Skin epidermis (tissue), 12 donors: ENCODE results near the gene TRPC5OS.

Experiments used
- H3K27ac ChIP-seq, 21 experiments: fragments of 200-600 bp; sonication (generic) in 11 of 21; one replicate each; pipeline ENCODE4 v1.5.0; 2020; ENCODE audit warnings: mild to moderate bottlenecking in 3 of 21, inconsistent platforms in 2 of 21, moderate library complexity in 2 of 21
- H3K4me3 ChIP-seq, 7 experiments: fragments of 200-600 bp; sonication (generic) in 2 of 7; one replicate each; pipeline ENCODE4 v1.5.0; 2020; ENCODE audit warnings: inconsistent platforms in 2 of 7, mild to moderate bottlenecking in 2 of 7, moderate library complexity in 1 of 7

TRPC5OS gene

DNA sequence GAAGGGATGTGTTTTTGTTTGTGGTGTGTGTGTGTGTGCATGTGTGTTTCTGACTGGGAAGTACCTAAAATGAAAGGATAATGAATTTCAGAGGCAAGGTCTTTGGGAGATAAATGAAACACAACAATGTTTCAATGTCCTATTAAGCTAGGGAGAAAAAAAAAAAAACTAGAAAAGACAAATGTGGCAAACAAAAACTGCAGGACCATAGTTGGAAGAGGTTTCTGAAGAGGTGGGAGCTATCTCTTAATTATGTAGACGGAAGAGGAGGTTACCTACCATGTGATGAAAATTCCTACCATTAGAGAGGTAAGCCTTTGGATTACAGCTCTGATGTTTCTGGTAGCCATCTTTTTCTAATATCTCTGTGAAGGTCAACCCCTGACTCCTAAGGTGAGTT lies at the start of gene TRPC5OS:
TRPC5OS (plus strand) TSS at position 301 of the 400 bp plus-strand sequence. CDS start 25,669 bp downstream, outside the sequence.
- no peak within 1 kb of the TSS for H3K4me3 ChIP-seq
- no peak within 1 kb of the TSS for H3K27ac ChIP-seq

DNA sequence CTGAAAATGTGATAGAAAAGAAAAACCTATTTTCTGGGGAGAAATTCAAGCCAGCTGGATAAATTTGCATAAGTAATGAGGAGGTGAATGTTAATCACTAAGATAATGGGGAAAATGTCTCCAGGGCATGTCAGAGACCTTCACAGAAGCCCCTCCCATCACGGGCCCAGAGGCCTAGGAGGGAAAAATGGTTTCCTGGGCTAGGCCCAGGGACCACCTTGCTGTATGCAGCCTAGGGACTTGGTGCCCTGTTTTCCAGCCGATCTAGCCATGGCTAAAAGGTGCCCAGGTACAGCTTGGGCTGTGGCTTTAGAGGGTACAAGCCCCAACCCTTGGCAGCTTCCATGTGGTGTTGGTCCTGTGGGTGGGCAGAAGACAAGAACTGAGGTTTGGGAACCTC lies 46.6 kb upstream of the TRPC5OS start:
- Histone ChIP-seq H3K27ac (no peak overlapping the region), H3K4me3 (no peak overlapping the region)

DNA sequence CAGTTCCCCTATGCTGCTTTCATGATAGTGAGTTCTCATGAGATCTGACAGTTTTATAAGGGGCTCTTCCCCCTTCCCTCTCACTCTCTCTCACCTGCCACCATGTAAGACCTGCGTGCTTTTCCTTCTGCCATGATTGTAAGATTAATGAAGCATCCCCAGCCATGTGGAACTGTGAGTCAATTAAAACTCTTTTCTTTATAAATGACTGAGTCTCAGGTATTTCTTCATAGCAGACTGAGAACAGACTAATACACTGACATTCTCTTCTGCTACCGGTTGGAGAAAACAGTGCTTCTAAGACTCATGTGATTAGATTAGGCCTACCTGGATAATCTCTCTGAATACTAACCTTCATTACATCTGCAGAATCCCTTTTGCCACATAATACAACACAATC lies 45.4 kb upstream of the TRPC5OS start:
- Histone ChIP-seq H3K27ac (no peak overlapping the region), H3K4me3 (no peak overlapping the region)

DNA sequence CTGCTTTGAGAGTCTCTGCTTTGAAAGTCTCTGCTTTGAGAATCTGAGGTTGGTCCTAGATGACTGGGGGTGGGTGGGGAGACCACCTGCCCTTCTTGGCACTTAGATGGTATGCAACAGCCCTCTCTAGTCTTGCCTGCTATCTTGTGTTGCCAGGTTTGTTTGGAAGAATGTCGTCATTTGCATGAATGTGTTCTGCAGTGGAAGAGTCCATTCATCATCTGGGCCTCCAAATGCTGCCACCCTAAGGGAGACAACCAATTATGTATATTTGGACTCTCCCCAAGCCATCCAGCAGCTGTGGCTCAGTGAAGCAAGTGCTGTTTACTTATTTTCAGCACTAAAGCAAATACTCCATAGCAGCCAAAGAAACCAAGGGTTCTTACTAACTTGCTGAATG lies 44.6 kb upstream of the TRPC5OS start:
- Histone ChIP-seq H3K27ac (no peak overlapping the region), H3K4me3 (no peak overlapping the region)

DNA sequence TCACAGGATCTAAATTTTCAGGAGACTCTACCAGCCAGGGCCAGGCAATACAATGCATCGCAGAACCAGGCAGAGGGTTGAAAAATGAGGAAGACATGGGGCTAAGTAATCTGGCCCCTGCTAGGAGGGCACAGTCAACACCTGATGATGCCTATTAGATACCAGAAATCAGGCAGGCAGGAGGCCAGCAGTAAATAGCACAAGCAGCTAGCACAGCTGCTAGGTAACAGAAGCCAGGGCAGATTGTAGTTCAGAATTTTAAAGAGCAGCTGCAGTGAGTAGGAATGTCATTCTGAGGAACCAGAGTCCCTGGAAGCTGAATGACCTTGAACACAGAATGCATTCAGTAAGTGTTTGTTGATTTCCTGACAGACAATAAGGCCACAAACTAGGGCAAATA lies 38.8 kb upstream of the TRPC5OS start:
- H3K4me3 ChIP-seq, result no peak overlapping the region
- no peak overlapping the region for H3K27ac ChIP-seq

DNA sequence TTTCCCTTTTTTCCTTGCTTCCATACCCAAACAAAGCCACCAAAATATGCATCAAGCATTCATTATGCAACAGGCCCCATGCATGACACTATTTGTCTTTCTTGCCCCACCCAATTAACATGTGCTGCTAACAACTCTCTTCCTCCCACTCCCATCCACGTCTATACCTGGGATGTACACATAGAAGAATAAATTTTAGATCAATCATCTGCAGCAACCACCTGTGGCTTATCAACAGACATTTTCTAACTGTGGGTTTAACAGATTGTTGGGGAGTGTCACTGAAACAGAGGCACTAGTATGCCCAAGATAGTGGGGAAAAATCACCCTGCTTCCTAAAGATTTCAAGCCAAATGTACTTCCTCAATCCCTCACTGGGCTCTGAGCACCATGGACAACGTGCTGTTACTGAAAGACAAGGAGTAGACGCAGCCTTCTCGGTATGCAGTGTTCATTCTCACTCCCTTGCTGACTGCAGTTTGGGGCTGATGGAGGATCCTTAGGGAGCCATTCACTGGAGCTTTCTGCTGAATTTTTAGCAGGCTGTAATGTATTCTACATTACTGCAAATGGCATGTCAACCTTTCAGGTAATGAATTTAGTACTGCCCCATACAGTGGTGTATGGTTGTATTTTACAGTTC lies 28.4 kb upstream of the TRPC5OS start:
- Histone ChIP-seq H3K4me3 (no peak overlapping the region), H3K27ac (no peak overlapping the region)

DNA sequence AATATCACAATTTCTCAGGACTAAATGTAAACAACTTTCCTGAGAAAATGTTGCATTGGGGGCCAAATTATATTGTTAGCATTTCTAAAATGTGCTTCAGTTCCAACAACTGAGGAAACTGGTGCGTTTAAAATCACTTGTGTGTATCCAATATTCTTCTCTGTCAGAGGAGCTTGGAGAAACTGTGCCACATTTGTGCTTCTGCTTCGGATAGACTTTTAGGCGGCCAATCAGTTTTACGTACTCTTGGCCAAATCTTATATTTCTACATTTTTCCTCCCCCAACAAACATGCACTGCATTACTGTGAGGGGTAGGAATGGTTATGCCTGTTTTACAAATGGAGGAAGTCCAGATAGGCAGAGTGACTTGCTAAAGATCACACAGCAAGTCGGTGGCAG lies 27.4 kb upstream of the TRPC5OS start:
- no peak overlapping the region for H3K27ac ChIP-seq
- H3K4me3 ChIP-seq, result no peak overlapping the region

DNA sequence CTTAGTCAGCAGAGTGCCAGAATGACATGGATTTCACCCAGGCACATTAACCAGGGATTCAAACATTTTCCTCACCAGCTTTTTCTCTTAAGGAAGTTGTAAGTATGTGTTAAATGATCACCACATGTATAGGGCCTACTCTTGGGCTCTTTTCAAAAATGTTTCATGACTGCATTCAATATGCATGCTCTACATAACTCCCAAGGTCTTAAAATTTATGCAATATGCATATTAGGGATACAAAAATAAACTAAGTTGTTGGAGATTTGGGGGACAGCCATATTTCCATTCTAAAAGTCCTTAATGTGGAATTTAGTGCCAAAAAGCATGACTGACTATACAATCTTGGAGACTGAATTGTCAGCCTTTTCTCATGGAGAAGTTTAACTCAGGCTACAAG lies 25.0 kb upstream of the TRPC5OS start:
- no peak overlapping the region for H3K4me3 ChIP-seq
- H3K27ac ChIP-seq, result no peak overlapping the region

DNA sequence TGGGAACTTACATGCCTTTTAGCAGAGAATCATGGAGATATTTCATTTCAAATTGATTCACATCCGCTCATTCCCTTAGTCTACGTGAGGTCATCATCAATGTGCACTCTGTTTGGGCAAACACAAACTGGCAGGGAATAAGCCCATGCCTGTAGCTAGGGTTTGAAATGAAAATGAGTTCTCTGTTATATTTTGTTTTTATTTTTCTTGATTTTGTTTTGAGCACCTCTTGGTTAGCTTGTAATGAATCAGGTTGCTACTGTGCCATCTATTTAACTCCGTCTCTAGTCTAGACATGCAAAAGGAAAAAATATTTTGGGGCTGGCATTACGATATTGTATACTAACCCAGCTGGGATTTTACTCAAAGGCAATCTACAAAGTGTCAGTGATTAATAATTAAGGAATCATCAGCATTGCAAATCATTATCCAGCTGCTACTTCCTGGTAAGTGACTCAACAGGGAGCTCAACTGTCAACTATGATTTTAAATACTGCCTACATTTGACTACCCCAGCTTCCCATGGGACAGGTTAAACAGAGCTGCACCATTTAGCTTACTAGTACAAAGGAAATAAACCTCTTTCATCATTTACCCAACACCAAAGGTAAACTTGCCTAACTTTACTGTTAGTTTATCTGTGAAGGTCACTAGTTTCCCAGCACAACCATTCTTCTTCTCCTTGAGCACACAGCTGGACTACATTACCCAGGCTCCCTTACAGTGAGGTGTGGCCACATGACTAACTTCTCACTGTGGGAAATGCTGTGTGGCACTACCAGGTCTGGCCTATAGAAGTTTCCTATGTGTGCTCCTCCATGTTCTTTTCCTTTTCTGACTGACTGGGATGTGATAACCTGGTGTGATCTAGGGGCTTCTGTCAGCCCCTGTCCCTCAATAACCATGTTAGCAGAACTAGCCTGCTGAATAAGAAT lies 21.2 kb upstream of the TRPC5OS start:
- H3K27ac ChIP-seq, result no peak overlapping the region
- no peak overlapping the region for H3K4me3 ChIP-seq

DNA sequence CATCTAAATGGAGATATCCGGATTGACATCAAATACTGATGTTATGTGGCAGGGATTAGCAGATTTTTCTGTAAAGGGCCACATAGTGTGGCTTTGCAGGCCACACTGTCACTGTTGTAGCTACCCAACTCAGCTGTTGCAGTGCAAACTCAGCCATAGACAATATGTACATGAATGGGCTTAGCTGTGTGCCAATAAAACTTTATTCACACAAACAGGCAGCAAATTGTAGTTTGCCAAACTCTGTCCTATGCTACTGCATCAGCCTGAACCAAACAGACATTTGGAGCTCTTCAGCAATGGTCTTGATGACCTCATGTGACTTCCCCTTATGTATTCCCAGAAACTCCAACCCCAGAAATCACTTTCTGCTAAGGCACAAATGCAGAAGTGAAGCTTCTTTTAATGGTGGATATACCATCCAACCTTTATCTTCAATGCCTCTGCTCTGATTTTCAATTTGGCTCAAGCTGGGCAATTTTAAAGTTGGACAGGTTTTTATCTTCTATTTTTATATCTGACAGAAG lies 18.4 kb upstream of the TRPC5OS start:
- Histone ChIP-seq H3K4me3 (no peak overlapping the region), H3K27ac (no peak overlapping the region)

DNA sequence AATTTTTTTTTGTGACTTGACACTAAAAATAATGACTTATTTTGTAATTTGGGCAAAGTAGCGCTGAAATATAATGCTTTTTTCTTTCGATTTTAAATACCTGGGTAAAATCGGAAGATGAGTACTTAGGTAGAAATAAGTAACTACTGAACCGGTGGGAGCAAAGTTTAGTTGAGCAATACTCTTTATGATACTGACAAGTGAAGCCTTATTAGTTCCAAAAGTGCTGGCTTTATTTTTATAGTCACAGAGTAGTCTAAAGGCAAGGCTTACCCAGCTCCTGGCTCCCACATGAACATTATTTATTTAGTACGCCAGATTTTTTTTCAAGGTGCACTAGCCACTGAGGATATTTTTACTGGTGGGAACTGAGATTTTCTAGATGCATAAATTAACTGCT lies 14.4 kb upstream of the TRPC5OS start:
- H3K4me3 ChIP-seq, result no peak overlapping the region

DNA sequence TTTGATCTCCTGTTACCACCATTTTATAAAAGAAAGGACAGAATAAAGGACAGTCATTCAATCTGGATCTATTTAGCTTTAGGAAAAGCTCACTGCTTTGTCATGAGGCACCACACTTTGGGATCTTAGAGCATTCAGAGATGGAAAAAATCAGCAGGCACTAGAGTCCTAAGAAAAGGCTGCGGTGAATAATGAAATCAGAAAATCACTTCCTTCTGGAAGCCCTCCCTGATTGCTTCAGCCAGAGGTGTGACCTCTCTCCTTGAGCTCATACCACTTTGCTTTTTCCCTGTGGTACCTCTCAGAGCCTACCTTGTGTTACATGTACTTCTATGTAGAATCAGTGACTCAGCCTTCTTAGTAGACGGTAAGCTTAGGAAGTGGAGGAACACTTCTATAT lies 8.7 kb upstream of the TRPC5OS start:
- no peak overlapping the region for H3K4me3 ChIP-seq
- H3K27ac ChIP-seq, result no peak overlapping the region

More for the DNA sequence above, 14.4 kb upstream of the TRPC5OS start:
- H3K27ac ChIP-seq, result no peak overlapping the region

DNA sequence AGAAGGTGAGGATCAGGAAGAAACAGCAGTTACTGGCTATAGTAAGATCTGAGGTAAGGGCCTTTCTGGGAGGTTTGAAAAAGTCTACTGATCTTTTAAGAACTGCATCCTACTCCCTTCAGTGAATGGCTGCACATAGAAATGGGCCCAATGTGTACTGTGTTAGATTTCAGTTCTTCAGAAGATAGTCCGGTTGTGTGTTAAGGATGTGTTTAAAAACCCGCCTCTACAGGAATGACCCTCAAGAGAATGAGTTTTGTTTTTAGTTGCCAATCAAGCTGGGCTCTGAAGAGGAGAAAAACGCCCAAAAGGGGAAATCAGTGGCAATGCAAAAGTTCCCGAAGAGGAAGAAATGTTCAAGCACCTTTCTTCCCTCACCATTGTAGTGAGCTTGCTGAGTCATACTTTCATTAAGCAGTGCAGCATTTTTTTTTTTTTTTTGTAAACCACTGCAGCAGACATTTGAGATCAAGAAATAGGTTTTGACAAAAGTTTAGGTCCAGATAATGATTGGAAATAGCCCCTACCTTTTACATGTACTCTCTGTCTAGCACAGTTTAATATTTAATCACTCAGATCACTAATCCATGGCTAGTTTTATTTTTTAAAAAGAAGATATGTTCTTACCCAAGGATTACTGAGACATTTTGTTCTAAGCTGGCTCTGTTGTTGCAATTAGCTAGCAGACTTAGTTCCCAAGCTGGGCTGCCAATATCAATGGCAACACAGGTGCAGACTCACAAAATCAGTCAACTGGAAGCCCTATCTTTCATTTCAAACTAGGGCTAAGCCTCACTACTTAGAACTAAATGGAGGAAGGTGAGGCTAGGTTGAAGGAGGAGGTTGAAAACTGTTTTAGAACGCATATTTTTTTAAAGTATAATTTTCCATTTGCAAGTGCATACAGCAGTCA lies 7.0 kb upstream of the TRPC5OS start:
- H3K4me3 ChIP-seq, result no peak overlapping the region
- no peak overlapping the region for H3K27ac ChIP-seq

DNA sequence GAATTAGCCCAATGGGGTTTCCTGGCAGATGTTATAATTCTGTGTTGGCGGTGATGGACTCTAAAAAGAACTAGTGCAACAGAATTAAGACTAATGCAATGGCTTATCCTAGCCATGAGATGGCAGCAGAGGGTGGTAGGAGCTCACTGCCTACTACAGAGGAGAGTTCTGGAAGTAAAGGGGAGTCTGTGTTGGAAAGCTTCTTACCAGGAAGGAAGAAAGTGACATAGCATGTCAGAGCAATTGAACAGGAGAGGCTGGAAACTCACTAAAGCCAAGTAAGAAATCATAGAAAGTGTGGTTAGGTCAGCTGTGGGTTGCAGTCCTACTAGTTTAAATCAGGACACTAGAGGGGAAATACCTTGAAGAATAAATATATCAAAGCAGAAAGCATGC lies 6.3 kb upstream of the TRPC5OS start:
- Histone ChIP-seq H3K4me3 (no peak overlapping the region), H3K27ac (no peak overlapping the region)

DNA sequence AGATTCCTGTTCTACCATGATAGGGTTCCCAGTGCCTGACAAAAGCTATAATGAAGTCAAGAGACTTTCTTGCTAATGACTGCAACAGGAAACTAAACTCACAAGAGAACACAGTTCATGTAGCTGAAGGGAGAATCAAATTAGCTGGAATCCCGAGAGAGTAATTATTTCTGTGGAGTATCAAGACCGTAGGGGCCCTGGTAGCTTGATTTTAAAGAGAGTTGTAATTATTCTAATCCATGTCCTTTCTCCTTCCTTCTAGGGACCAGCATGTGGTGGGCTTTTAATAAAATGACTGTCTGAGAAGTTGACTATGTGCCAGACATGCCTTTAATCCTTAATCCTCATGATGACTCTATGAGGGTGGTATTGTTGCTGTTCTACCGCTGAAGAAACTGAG lies 1.7 kb upstream of the TRPC5OS start:
- no peak overlapping the region for H3K27ac ChIP-seq

DNA sequence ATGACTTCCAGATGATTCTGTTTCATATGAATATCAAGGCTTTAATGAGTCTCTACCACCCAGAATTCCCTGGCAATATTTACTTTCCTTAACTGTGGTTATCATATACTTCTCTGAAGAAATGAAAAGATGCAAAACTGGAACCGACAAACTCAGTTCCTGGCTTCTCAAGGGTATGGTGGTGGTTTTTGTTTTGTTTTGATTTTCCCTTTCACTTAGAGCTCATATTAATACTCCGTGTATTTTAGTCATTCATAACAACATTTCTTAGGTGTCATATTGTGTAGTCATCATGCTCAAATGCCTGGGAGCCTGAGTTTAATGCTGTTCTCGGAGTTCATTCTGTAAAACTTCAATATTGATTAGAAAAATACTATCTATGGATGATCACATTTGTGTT lies 665 bp downstream of the TRPC5OS start:
- Histone ChIP-seq H3K4me3 (no peak overlapping the region), H3K27ac (no peak overlapping the region)

More for the DNA sequence above, 1.7 kb upstream of the TRPC5OS start:
- no peak overlapping the region for H3K4me3 ChIP-seq

DNA sequence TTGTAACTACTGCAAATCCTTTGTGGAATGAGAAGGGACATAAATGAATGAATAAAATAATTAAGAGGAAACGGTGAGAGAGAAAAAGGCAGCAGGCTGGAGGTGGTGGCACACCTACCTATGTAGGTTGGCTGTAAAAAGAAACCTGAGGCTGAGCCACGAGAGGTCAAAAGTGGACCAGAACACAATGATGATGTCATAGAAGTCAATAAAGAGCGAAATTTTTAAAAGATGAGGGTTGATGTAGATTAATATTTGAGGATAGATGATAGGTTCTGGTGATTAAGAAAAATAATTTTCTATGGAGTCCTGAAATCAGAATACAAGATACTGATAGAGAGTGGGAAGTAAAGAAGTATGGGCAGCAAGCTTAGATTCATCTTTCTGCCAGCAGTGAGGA lies 1.7 kb downstream of the TRPC5OS start:
- Histone ChIP-seq H3K27ac (no peak overlapping the region), H3K4me3 (no peak overlapping the region)

DNA sequence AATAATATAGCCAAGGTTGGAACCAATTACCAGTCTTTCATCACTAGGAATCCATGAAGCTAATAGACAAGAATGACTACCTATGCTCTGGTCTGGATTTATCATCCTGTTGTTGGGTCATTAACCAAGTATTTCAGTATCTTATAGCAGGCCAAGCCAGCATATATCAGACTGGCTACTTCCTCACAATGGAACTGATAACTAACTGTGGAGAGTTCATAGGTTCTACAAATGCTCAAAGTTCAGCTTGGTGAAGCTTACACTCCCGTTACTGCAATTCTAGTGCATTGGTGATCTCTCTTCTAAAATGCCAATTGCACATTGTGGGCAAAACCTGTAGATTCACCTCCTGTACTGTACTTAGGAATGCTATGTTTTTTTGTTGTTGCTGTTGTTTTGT lies 4.8 kb downstream of the TRPC5OS start:
- Histone ChIP-seq H3K27ac (no peak overlapping the region), H3K4me3 (no peak overlapping the region)

DNA sequence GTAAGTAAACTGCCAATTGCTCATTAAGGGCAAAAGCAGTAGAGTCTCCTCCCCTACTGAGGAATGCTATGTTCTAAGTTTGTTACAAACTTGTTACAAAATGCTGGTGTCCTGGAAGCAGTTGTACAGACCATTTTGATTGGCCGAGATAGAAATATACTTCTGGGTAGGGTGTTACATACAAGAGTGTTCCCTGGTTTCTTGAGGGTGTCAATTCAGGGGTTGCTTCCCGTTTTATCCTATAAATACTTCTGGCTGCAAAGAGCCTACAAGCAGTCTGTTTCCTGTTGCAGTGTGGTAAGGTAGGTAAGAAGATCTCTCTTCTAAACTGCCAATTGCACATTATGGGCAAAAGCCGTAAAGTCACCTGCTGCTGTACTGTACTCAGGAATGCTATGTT lies 5.7 kb downstream of the TRPC5OS start:
- Histone ChIP-seq H3K4me3 (no peak overlapping the region), H3K27ac (no peak overlapping the region)

DNA sequence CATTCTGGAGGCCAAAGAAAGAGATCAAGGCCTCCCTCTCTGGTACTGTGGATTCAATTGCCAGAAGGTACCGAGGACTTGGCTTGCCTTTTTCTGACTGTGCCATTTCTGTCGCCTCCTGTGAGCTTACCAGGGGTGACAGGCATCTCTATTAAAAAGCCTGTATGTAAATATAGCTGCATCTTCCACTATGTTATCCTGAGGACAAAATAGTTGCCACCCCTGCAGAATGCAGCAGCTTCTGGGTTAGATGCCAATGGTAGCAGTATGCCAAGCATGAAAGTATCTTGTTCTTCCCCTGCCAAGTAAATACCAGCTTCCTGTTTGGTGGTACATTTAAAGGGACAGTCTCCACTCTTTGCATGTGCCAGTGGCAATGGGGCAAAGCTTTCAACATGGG lies 10.7 kb downstream of the TRPC5OS start:
- no peak overlapping the region for H3K27ac ChIP-seq

More for the DNA sequence above, 10.7 kb downstream of the TRPC5OS start:
- no peak overlapping the region for H3K4me3 ChIP-seq
